ENCODE results near the gene PCDH17.

PCDH17 gene

DNA sequence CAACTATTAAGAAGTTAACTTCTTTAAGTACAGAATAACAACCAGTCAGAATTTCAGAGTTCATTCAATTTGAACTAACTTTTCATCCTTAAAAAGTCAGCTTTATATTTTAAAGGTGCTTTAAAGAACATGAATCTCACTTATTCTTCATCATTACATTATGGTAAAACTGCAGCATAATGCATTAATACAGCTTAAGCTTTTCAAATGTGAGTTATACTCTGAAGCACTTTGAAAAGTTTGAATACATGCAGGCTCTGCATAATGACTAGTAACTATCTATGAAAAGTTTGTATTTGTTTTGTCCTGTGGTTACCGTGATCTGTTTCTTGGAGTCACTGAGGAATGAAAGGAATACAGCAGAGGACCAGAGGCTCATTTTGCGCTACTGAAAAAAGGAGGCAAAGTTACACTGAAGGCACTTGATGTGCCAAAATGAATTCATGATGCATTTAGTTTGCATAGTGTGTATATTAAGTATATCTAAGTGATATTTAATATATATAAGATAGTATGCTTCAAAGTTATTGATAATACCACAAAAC lies 4.1 kb downstream of the PCDH17 start:
- DNase-seq, result no peak

DNA sequence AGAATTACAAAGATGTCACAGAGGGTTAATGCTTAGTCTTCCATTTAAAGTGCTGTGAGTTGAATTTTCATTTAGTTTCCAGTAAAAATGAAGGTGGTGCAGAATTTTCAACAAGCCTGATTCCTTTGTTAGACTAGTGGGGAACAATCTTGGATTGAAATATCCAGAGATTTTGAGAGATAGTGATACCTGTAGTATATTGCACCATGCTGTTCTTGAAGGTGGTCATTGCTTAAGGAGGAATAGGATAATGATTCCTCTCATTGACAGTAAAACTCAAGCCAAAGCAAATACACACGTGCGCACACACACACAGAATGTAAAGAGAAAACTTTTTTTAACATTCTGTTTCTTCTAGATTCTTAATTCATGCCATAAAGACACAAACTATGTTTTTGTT lies 5.3 kb downstream of the PCDH17 start:
- DNase-seq, result no peak

DNA sequence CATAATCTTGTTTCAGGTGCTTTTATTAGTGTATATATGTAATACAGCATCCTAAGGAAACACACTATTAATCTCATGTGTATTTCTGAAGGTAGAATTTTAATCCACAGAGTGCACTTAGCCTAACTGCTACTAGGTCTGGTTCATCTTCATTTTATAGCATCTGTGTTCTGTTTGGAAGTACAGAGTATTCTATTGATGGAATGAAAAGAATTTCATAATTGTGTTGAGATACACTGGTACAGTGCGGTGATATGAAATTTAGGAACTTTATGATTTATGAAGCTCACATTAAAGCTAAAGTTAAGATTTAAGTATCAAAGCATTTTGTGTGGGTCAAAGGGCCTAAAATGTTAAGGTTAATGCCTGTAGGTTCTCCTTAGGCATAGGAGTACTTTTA lies 6.0 kb downstream of the PCDH17 start:
- no peak for DNase-seq

DNA sequence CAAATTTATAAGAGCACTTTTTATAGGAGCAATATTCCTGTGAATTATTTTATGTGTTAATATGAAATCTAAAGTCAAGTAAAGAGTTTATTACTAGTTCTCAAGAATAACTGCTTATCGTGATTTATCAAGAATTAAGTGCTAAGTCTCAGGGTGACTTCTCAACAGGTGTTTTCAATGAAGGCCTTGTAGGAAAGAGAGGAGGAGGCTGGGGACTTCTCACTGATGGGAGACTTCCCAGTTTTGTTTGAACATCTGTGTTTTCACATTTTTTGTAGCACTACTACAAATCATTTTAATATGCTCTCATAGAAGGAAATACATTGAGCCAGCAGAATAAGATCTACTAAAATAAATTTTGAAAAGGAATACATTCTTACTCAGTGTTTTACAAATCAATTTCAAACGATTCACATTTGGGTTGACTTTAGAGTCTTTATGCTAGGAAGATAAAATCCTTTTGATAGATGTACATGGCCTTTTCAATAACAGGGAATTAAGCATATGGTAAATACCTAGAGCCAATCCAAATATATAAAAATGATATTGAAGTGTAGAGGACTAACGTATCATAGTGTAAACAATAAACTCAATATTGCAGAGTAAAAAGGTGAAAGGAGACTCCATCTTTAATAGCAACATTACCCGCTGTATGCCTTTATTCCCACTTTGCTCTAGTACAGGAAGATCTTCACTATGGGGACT lies 6.8 kb downstream of the PCDH17 start:
- DNase-seq, result no peak

DNA sequence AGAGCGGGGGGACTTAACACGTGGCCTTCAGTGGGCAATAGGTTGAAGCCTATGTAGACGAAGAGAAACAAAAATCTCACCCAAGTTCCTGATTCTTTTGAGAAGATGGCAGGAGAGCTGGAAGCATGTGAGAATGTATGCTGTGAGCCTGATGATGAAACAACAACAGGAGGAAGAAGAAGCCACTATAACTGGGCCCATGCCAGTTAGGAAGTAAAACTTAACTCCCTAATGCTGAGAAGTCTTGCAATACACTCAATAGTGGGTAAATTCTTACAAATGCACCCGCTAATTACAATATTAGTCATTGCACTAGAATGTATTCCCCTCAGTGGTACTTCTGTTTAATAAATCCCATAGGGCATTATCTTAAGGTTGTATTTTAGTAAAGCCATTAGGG lies 9.1 kb downstream of the PCDH17 start:
- no peak for DNase-seq

GRCh38 chr13:57641051-57641450 lies 9.5 kb downstream of the PCDH17 start:
- no peak for DNase-seq

DNA sequence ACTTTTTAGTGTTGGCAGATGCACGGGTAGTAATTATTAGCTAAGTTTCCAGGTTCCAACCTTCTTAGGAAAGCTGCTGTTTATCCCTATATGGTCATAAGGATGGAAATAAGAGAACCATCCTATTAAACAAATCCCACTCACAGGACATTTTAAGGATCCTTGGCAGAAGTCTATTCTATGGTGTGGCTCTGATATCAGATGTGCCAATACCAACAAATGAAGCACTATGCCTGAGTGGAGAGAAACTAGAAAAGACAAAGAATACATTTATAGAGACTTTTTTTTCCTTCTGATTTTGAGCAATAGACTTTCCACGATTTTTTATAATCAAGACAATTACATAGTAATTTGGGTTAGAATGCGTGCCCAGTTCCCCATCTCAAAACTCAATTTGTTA lies 12.6 kb downstream of the PCDH17 start:
- DNase-seq, result no peak

- no peak for DNase-seq
Observed at GRCh38 chr13:57653229-57653989, 21.9 kb downstream of the PCDH17 start.

DNA sequence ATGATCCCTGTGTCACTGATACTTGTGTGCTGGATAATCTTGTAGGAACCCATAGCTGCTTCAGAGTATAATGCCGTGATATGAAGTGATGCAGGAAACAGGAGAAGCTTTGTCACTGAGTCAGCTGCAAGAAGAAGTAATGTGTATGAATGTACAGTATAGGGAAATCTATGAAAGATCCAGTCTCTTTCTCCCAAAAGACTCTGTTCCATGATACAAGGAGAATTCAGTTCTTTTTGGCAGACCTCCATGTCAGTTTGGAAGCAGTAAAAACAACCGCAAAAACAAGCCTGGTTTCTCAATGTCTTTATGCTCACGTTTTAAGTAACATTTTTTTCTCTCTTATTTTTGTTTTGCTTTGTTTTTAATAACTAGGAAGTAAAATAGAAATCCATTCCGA lies 33.9 kb downstream of the PCDH17 start:
- no peak for DNase-seq

- DNase-seq, result no peak
Observed at GRCh38 chr13:57666131-57666953, 34.8 kb downstream of the PCDH17 start.

DNA sequence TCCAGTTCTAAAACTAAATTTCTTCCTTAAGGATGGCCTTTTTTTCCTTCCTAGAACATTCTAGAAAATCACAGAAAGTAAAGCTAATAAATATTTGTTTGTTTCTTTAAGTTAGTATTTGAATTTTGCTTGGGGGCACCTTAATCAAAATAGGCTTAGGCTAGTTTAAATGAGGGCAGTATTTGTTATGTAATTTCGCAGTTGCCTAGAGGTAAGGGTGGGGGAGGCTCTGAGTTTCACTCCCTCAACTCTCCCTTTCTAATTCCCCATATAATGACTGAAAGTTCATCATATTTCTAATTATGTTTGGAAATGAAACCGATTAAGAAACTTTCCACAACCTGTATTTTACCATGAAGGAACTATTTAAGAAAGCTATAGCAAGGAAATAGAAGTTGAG lies 40.6 kb downstream of the PCDH17 start:
- no peak for DNase-seq

GRCh38 chr13:57673197-57673596 lies 41.7 kb downstream of the PCDH17 start:
- DNase-seq, result no peak

DNA sequence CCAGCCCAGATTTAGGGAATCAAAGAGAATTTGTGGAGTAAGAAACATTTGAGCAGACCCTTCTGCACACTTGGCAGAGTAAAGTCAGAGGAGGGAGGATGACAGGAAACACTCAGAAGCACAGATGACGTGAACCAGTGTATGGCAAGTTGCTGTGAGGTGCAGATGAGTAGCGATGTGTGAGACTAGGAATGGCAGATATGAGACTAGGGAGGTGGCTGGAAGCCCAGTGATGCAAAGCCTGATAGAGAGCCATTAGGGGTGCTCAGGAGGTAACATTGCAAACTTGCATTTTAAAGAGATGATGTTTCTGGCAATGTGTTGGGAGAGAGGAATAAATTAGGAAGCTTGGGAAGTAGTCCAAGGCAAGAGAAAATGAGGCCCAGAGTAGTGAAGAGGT lies 44.0 kb downstream of the PCDH17 start:
- no peak for DNase-seq

- DNase-seq, result no peak
Observed at GRCh38 chr13:57680609-57681008, 49.1 kb downstream of the PCDH17 start.

DNA sequence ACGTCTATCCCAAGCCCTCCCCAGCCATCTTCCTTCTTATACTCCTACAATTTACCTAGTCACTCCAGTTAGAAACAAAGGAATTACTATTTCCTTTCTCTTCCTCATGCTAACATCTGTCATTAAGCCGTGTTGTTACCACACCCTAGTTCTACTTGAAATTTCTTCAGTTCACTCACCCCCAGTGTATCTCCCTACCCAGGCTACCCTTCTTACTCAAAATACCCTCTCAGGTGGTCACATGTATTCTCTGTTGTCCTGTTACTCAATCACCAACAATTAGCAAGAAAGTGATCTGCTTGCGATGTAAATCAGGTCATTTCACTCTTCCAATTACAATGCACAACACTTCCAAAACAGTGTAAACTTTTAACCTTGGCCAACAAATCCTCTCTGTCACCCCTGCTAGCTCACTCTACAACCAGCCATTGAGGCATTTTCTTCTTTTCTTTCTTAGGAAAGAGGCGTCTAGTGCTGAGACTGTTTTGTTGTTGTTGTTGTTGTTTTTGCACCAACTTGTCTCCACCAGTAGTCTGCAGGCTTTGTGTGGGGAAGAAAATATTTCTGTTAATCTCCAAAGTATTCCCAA lies 50.7 kb downstream of the PCDH17 start:
- DNase-seq, result no peak

- no peak for DNase-seq
Observed at GRCh38 chr13:57698851-57699250, 67.3 kb downstream of the PCDH17 start.

GRCh38 chr13:57704031-57704430 lies 72.5 kb downstream of the PCDH17 start:
- no peak for DNase-seq

- DNase-seq, result no peak
Observed at GRCh38 chr13:57716295-57716694, 84.8 kb downstream of the PCDH17 start.

- no peak for DNase-seq
Observed at GRCh38 chr13:57724486-57725272, 93.1 kb downstream of the PCDH17 start.

DNA sequence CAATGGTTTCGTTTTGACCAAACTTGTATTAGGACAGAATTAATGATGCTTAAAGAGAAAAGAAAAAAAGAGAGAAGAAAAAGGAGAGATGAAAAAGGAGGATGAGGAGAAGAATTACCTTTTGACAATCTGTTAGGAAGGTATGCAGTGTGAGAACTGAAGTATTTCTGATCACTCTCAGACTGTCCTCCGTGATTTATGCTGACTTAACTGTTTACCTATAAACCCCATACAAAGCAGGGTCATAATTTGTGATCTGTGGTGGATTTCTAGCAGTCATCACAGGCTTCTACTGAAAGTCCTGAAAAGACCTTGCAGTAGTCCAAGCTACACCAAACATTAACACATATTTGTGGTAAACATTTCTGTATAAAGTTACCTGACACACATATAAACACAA lies 93.9 kb downstream of the PCDH17 start:
- no peak for DNase-seq

DNA sequence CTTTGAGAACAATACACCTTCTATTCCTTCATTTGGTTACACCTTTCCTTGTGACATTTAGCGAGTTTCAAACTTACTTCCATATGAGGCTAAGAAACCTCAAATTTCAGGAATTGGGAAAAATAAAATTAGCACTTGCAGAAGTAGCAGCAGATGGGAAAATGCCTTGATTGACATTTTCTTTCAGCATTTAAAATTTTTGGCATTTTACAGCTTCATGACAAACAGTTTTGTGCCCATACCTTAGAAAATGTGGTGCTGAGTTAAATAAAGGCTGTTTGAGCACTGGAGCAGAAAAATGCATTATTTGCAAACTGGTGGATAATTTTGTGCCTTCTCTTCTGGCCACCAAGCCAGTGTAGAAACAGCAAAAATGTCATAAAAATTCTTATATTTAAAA lies 95.4 kb downstream of the PCDH17 start:
- DNase-seq, result no peak

DNA sequence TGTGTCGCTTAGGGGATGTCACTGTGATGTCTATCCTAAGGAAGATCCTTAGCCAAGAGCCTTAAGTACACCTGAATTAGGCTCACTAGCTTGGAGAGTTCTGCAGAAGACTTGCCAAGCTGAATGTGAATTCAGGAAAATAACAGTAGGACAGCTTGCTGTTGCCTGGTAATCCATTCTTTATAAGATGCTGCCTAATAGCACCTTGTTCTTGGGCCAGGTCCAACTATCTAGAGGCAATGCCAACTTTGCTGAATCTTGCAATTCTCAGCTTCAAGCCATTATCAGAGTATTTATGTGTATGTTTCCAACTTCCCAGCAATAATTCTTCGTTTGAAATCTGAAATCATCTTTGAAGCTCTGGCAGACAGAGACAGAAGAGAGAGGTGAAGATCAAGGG lies 102.8 kb downstream of the PCDH17 start:
- DNase-seq, result no peak

Data from stimulated activated CD8-positive, alpha-beta memory T cell treated with anti-CD3 and anti-CD28 coated beads, Interleukin-4, amount 100 ng/mL, for 48 hours (primary cell).